ENCODE data around the gene NEK6. TPM values are rescaled to one million over a fixed set of nuclear protein-coding genes. Genes with fewer than 3 reads are reported as not detected.
"Not testable (repeated sequence)": the region's sequence is repeated elsewhere in the genome, so short reads cannot be mapped to it uniquely, and the experiment has no call there.

The NEK6 gene
- total and polyA plus RNA-seq, 9 of the 15 experiments (the other 6 are each of a cell fraction or from before 2014, with no cell fraction given), result 3.1 to 19.0 (median 8.4) TPM

GRCh38 chr9:124252878-124253277 is 4.9 kb upstream of the NEK6 start:
- H3K9ac ChIP-seq (ENCODE audit: insufficient read depth in 1 of 2, low read depth in 2 of 2, low read length in 2 of 2); POLR2A ChIA-PET; H3K9me3 ChIP-seq (replicated peaks; ENCODE audit: control insufficient read depth, insufficient read depth, low read depth, low read length); H3K27ac ChIP-seq (ENCODE audit: extremely low read depth, low read depth, low read length); ATAC-seq; H3K4me3 ChIP-seq; intact Hi-C loops (cut with micrococcal nuclease); H3K9me1 ChIP-seq (ENCODE audit: control insufficient read depth, insufficient read depth, low read length); CTCF ChIA-PET (ENCODE audit: low intra/inter-chr PET ratio); BruUV-seq (replicated peaks); DNase-seq (ENCODE audit: extremely low read depth in 1 of 4, low spot score in 3 of 4); in situ Hi-C loops (cut with MboI); H3K4me1 ChIP-seq (replicated peaks in 1 of 2; ENCODE audit: control insufficient read depth in 2 of 2, insufficient read depth in 2 of 2, low read length in 2 of 2); H3K4me2 ChIP-seq (ENCODE audit: insufficient read depth, low read length); H2AFZ ChIP-seq (ENCODE audit: low read depth, low read length); H3K79me2 ChIP-seq (ENCODE audit: control insufficient read depth, insufficient read depth, low read length); H4K20me1 ChIP-seq (replicated peaks; ENCODE audit: control insufficient read depth, insufficient read depth, low read length); H3K36me3 ChIP-seq (ENCODE audit: control insufficient read depth, insufficient read depth, low read length); FAIRE-seq: not testable (repeated sequence)
- TF ChIP-seq ZNF146 (CRISPR knock-in tag; IDR thresholded peaks at IDR 0.05; ENCODE audit: unreplicated experiment), result peak; percentile 59
- H3K27me3 ChIP-seq (ENCODE audit: control insufficient read depth in 2 of 2, insufficient read depth in 2 of 2, low read length in 2 of 2), result peaks cover 12 to 33% of the 10 kb centered on the region in 2 experiments
- WGBS (ENCODE audit: insufficient coverage, low coverage, missing lambda C conversion rate), result 18% methylated on average over 8 of the region's 8 CpGs

GRCh38 chr9:124254261-124254682 is 3.5 kb upstream of the NEK6 start:
- Histone ChIP-seq H4K20me1 (replicated peaks; ENCODE audit: control insufficient read depth, insufficient read depth, low read length) (no peaks in the 10 kb centered on the region; the same call in 1 of the 2 replicates), H3K4me1 (replicated peaks in 1 of 2; ENCODE audit: control insufficient read depth in 2 of 2, insufficient read depth in 2 of 2, low read length in 2 of 2) (peaks cover 2 to 17% of the 10 kb centered on the region in 2 experiments; a peak in 3 of 5 replicates), H3K27ac (ENCODE audit: extremely low read depth, low read depth, low read length) (no peak overlapping the region), H3K9me3 (replicated peaks; ENCODE audit: control insufficient read depth, insufficient read depth, low read depth, low read length) (no peaks in the 10 kb centered on the region), H2AFZ (ENCODE audit: low read depth, low read length) (no peak overlapping the region), H3K27me3 (ENCODE audit: control insufficient read depth in 2 of 2, insufficient read depth in 2 of 2, low read length in 2 of 2) (peaks cover 12 to 33% of the 10 kb centered on the region in 2 experiments), H3K36me3 (ENCODE audit: control insufficient read depth, insufficient read depth, low read length) (no peaks in the 10 kb centered on the region), H3K9ac (ENCODE audit: insufficient read depth in 1 of 2, low read depth in 2 of 2, low read length in 2 of 2) (no peak overlapping the region), H3K79me2 (ENCODE audit: control insufficient read depth, insufficient read depth, low read length) (peaks cover 10% of the 10 kb centered on the region; the same call in 2 of the 3 replicates), H3K9me1 (ENCODE audit: control insufficient read depth, insufficient read depth, low read length) (no peaks in the 10 kb centered on the region), H3K4me3 (no peak overlapping the region), H3K4me2 (ENCODE audit: insufficient read depth, low read length) (no peak overlapping the region)
- no TSS peak for BruUV-seq (replicated peaks)
- no peak for DNase-seq (ENCODE audit: extremely low read depth in 1 of 4, low spot score in 3 of 4)
- TF ChIP-seq MCM5 (IDR thresholded peaks at IDR 0.05; ENCODE audit: low read depth), result no peak
- TF ChIP-seq ATF3 (IDR thresholded peaks at IDR 0.05), result 0 out of 2 replicates have a peak, but pooled peaks have one; percentile 26
- TF ChIP-seq ATF3 (CRISPR knock-in tag; conservative IDR thresholded peaks at IDR 0.05), result no peak
- in situ Hi-C loops (cut with MboI) (no loop called here), intact Hi-C loops (cut with micrococcal nuclease) (no loop called here)
- WGBS (ENCODE audit: insufficient coverage, low coverage, missing lambda C conversion rate), result 8% methylated on average over 10 of the region's 10 CpGs
- ChIA-PET CTCF (ENCODE audit: low intra/inter-chr PET ratio) (no interaction called here), POLR2A (no interaction called here)
- no peak for ATAC-seq
- FAIRE-seq, result no peak

Measured in K562 (cell line).